SIG-M5 treated with dmso at 0.1 percent for 504 hours (cell line): Measurements from ENCODE around the gene TENT4B.
"Not testable (repeated sequence)": the region's sequence is repeated elsewhere in the genome, so short reads cannot be mapped to it uniquely, and the experiment has no call there.

Source experiments
- DNase-seq: peaks from one replicate; lab custom pipeline; 2025; ENCODE audit not compliant: unreplicated experiment; lab: John Stamatoyannopoulos, UW

TENT4B gene

DNA sequence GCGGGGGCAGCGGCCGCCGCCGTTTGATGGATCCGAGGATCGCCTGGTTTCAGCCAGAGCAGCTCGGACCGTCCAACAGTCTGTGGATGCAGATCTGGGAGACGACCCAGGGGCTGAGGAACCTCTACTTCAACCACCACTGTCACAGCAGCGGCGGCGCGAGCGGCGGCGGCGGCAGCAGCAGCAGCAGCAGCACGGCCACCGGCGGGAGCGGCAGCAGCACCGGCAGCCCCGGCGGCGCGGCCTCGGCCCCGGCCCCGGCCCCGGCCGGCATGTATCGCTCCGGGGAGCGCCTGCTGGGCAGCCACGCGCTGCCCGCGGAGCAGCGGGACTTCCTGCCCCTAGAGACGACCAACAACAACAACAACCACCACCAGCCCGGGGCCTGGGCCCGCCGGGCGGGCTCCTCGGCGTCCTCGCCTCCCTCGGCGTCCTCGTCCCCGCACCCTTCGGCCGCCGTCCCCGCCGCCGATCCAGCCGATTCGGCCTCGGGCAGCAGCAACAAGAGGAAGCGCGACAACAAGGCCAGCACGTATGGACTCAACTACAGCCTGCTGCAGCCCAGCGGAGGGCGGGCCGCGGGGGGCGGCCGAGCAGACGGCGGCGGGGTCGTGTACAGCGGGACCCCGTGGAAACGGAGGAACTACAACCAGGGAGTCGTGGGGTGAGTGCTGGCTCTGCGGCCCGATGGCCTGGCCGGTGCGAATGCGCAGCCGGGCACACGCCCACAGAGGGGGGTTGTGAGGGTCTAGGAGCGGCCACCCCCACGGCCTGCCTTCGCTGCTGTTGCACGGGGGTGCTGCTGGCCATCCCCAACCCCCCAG is 702 bp downstream of the TENT4B start:
- no peak for DNase-seq

DNA sequence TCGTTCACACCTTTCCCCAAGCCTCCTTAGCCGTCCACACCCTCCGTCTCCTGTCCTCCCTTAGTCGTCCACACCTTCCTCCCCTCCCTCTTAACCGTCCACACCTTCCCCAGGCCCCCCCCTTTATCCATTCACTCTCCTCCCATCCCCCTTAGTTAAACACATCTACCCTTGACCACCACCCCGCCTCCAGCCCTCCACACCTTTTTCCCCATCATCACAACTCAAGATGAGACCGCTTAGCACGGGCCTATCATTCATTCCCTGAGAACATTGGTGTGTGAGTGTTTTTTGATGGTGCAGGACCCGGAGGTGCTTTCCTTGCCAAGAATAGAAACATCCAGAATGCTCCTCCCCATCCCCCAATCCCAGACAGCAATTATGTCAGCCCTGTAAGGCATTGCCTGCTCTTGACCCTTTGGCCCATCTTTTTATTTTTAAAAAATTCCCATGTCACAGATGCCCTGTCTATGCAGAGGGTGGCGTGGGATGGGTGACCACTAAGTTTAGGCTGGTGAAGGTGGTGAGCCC is 1.4 kb downstream of the TENT4B start:
- DNase-seq, result no peak

DNA sequence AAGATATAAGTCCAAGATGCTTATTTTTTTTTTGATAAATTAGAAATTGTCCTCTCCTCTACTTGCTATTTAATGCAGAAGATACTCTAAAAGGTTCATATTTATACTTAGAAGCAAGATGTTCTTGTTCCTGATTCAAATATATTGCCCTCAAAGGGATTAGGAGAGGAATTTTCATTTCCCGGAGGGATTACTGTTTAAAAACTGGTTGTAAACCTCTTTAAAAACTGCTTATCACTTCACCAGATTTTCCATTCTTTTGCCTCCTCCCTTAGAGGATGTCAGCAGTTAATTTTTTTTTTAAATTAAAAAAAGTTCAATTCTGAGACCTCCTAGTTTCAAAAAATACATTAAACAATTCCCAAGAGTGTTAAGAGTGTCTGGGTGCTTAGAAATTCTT is 2.8 kb downstream of the TENT4B start:
- DNase-seq, result no peak

DNA sequence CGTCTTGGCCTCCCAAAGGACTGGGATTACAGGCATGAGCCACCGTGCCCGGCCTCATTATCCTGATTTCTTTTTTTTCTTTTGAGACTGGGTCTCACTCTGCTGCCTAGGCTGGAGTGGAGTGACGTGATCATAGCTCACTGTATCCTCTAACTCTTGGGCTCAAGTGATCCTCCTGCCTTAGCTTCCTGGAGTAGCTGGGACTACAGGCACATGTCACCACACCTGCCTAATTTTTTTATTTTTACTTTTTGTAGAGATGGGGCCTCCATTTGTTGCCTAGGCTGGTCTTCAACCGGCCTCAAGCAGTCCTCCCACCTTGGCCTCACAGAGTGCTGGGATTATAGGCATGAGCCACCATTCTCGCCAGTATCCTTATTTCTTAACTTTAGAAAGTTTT is 3.5 kb downstream of the TENT4B start:
- no peak for DNase-seq

DNA sequence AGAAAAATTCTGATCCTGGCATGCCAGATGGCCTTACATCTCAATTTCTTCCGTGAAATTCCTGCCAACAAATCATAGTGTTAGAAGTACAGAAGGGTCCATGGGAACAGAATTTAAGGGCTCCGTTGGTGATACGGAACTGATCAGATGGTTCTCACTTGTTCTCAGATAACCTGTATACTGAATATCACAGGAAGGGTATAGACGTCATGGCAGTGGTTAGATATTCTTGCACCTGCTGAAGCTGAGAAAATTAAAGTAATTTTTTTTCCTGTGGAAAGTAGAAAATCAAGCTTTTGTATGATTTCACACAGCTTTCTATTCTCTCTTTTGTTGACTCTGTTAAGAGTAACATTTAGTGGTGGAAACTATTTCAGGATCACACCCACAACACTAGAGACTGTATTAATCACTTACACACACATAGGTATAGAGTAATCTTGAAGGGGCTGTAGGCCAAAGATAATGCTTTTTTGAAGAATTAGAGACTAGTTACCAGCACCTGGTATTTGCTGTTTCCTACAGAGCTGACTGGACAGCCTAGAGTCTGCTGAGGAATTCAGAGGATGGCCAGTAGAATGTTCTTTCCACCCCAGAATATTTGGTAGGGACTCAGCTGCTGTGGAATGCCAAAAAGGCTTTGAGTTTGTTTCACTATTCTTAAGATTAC is 7.5 kb downstream of the TENT4B start:
- no peak for DNase-seq

DNA sequence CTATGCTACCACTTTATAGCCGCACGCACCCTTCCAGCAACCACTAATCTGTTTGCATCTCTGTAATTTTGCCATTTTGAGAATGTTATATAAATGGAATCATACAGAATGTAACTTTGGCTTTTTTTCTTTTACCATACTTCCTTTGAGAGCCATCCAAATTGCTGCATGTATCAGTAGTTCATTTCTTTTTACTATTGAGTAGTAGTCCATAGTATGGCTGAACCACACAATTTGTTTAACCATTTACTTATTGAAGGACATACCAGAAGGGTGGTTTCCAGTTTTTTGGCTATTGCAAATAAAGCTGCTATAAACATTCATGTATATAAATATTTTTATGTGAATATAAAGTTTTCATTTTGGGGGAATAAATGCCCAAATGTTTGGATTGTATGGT is 8.8 kb downstream of the TENT4B start:
- no peak for DNase-seq

DNA sequence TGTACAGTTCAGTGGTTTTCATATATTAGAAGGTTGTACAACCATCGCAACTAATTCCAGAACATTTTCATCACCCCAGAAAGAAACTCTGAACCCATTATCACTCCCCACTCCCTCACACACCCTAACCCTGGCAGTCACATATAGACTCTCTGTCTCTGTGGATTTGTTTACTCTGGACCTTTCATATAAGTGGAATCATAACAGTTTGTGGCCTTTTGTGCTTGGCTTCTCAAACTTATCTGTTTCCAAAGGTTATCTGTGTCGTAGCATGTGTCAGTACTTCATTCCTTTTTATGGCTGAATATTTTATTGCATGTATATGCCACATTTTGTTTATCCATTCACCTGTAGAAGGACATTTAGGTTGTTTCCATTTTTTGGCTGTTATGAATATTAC is 12.4 kb downstream of the TENT4B start:
- DNase-seq, result no peak

DNA sequence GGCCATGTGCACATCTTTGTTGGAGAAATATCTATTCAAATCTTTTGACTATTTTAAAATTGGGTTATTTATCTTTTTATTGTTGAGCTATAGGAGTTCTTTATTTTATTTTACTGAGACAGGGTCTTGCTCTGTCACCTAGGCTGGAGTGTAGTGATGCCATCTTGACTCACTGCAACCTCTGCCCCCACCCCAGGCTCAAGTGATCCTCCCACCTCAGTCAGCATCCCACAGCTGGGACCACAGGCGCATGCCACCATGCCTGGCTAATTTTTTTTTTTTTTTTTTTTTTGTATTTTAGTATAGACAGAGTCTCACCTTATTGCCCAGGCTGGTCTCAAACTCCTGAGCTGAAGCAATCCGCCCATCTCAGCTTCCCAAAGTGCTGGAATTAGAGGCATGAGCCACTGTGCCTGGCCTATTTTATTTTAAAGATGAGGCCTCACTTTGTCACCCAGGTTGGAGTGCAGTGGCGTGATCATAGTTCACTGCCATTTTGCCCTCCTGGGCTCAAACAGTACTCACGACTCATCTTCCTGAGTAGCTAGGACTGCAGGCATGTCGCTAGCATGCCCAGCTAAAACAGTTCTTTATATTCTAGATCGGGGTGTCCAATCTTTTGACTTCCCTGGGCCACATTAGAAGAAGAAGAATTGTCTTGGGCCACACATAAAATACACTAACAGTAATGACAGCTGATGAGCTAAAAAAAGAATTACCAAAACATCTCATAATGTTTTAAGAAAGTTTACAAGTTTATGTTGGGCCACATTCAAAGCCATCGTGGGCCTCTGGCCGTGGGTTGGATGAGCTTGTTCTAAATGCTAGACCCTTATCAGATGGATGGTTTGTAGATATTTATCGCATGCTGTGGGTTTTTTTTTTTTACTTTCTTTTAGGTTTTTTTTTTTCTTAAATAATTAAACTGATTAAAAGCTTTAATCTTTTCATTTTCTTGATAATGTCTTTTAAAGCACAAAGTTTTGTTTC is 13.7 kb downstream of the TENT4B start:
- no peak for DNase-seq

DNA sequence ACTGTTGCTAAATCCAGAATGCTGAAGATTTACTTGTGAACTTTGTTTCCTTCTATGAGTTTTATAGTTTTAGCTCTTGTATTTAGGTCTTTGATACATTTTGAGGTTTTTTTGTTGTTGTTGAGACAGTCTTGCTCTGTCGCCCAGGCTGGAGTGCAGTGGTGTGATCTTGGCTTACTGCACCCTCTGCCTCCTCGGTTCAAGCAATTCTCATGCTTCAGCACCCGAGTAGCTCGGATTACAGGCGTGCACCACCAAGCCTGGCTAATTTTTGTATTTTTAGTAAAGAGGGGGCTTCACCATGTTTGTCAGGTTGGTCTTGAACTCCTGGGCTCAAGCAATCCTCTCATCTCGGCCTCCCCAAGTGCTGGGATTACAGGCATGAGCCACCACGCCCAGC is 14.4 kb downstream of the TENT4B start:
- no peak for DNase-seq

DNA sequence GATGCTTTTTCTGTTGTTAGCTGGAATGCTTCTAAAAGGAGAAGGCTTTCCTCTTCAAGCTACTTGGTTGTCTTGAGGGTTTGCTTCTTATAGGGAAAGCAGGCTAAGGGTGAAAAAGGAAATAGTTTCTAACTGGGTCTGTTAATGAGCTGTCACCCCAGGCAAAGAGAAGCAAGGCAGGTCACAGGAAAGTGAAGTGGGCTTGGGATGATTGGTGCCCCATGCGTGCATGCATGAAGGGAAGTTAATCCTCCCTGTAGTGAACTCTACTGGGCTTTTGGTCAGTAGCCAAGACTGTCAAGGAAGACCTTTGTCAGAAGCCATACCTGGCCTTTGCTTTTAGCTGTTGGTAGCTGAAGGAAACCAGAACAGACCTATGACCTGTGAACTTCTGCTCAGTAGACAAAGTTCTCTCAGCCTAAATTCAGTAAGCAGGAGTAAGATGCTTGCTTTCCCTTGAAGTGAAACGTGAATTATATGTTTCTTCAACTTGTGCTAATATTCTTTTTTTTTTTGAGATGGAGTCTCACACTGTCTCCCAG is 16.5 kb downstream of the TENT4B start:
- no peak for DNase-seq

DNA sequence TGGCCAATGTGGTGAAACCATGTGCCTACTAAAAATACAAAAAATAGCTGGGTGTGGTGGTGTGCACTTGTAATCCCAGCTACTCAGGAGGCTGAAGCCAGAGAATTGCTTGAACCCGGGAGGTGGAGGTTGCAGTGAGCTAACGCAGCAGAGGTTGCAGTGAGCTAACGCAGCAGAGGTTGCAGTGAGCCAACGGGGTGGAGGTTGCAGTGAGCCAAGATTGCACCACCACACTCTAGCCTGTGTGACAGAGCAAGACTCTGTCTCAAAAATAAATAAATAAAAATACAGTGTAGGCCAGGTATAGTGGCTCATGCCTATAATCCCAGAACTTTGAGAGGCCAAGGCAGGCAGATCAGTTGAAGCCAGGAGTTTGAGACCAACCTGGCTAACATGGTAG is 18.7 kb downstream of the TENT4B start:
- not testable (repeated sequence) for DNase-seq

DNA sequence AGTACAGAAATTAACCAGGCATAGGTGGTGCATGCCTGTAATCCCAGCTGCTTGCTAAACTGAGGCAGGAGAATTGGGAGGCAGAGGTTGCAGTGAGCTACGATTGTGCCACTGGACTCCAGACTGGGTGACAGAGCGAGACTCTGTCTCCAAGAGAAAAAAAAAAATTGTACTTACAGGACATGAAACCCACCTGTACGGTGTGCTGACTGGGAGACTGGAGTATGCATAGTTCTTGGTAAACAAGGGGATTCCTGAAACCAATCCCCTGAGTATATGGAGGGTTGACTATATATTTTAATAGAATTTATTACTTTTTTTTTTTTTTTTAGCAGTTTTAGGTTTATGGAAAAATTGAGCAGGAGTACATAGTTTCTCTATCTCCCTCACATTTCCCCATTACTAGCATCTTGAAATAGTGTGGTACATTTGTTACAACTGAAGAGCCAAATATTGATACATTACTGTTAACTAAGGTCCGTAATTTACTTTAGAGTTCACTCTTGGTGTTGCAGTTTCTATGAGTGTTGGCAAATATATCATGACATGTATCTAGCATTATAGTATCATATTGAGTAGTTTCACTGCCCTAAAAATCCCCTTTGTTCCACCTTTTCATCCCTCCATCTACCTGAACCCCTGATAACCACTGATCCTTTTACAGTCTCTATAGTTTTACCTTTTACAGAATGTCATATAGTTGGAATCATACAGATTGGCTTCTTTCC is 19.3 kb downstream of the TENT4B start:
- DNase-seq, result no peak

DNA sequence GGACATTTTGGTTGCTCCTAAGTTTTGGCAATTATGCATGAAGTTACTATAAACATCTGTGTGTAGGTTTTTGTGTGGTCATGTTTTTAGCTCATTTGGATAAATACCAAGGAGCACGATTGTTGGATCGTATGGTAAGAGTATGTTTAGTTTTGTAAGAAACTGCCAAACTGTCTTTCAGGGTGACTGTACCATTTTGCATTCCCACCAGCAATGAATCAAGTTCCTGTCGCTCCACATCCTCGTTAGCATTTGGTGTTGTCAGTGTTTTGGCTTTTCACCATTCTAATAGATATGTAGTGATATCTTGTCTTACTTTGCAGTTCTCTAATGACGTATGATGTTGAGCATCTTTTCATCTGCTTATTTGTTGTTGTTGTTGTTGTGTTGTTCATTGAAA is 20.2 kb downstream of the TENT4B start:
- DNase-seq, result no peak

DNA sequence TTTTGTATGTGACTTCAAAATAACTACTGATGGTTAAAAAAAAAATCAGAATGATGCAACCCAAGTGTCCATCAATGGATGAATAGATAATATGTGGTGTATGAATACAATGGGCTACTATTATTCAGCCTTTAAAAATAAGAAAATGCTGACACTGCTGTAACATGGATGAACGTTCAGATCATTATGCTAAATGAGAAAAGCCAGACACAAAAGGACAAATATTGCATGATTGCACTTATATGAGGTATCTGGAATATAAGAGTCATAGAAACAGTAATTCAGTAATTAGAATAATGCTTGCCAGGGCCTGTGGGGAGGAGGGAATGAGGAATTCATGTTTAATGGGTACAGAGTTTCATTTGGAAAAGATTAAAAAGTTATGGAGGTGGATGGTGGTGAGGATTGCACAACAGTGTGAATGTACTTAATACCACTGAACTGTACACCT is 25.4 kb downstream of the TENT4B start:
- DNase-seq, result no peak

DNA sequence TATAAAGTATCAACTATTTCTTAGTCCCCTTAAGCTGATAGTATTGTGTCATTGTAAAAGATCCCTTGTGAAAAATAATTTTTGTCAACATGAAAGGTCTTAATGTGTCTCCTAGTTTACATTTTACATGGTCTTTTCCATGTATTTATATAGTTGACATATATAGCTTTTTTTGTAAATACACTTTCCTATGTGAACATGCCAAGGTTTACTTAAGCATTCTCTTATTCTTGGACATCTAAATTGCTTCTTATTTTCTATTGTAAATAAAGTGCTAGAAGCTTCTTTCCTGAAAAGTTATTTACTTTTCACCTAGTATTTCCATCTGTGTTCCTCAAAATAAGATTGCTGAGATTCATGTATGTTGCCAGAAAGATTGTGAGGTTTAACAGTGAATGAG is 29.3 kb downstream of the TENT4B start:
- no peak for DNase-seq

DNA sequence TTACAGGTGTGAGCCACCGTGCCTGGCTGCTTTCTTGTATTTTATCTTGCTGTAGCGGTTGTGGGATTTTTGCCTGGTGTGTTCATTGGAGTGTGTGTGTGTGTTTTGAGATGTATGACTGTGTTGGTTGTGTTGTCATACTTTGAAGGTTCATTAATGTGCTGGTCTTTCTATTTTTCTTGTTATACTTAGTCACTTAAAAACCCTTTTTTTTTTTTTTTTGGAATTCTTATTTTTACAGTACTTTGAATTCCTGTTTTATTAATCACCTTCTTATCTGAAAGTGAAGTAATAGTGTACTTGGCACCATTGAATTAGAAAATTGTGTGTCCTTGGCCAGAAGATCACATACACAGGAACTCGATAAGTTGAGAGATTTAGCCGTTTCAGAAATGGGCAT is 30.2 kb downstream of the TENT4B start:
- DNase-seq, result no peak

DNA sequence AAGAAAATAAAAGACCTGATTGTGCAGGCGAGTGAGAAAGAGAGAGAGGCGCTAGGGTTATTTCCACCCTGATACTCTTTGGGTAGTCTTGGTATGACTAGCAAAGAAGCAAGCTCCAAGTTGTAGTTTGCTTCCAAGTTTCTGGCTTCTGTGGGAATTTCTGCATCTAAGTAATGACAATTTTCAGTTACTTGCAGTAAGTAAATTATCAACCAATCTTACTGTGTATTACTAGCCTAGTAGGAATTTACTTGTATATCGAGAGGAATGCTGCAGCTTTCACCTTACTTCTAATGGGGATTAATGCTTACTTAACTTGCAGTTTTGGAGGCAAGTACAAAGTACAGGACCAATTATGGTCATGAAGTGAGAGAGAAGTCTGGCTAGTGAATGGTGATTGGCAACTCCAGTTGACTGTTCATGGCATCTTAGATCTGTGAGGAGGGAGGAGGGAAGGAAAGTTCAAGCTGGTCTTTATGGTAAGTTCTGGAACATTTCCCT is 31.9 kb downstream of the TENT4B start:
- DNase-seq, result no peak

DNA sequence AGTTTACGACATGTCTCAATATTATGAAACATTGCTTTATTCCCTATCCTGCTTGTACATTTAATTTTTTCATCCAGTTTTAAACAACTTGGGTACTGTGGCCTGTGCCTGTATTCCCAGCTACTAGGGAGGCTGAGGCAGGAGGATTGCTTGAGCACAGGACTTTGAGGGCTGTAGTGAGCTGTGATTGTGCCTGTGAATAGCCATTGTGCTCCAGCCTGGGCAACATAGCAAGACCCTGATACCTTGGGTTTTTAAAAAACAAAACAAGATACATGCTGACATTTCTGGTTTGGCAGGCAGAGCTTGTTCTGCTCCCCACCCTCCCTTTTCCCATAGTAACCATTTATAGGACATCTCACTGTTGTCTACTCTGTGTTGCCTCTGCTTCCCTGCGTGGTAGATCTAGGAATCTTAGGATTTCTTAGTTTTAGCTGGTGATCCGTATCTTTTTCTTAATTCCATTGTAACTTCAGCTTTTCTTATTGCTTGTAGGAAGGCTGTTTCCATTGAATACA is 35.6 kb downstream of the TENT4B start:
- no peak for DNase-seq

DNA sequence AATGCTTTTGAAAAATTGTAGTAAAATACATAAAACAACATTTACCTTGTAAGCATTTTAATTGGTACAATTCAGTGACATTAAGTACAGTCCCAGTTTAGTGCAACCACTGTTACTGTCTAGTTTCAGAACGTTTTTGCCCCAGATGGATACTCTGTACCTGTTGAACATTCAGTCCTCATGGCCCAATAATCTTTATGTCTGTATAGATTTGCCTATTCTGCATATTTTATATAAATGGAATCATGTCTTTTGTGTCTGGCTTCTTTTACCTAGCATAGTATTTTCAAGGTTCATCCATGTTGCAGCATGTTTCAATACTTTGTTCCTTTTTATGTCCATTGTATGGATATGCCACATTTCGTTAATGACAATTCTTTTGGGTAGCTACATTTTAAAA is 37.2 kb downstream of the TENT4B start:
- DNase-seq, result no peak
